T-helper 1 cell treated with Interleukin-12 subunit alpha and Interleukin-12 subunit beta and Interleukin-4 antibody, amounts not matched to agents 30 μg/mL and 1 μg/mL, for 36 hours (primary cell): Measurements from ENCODE around the gene APBB2.
A peak's percentile ranks its signal among the peaks of the same experiment; 100 is the strongest.

Experiments
- H3K27ac Mint-ChIP-seq: one replicate; pipeline ENCODE4 v1.8.0; 2021; ENCODE audit warnings: mild to moderate bottlenecking, mixed read lengths
- H3K27me3 Mint-ChIP-seq: one replicate; pipeline ENCODE4 v1.8.0; 2021; ENCODE audit warnings: low read depth, mixed read lengths
- H3K36me3 Mint-ChIP-seq: one replicate; pipeline ENCODE4 v1.8.0; 2021; ENCODE audit warnings: low read depth, mixed read lengths
- H3K4me1 Mint-ChIP-seq: one replicate; pipeline ENCODE4 v1.8.0; 2021; ENCODE audit warnings: low read depth, mixed read lengths
- H3K4me3 Mint-ChIP-seq: one replicate; pipeline ENCODE4 v1.8.0; 2021; ENCODE audit warnings: mild to moderate bottlenecking, moderate library complexity, mixed read lengths
- H3K9me3 Mint-ChIP-seq: one replicate; pipeline ENCODE4 v1.8.0; 2021; ENCODE audit warnings: mixed read lengths

APBB2 gene

GRCh38 chr4:40763228-40763716 is 451.1 kb downstream of the APBB2 start:
- H3K36me3 Mint-ChIP-seq: no peaks in the 10 kb centered on the region
- H3K4me1 Mint-ChIP-seq: peaks cover 16% of the 10 kb centered on the region
- peak overlapping the region; percentile 70 for H3K27ac Mint-ChIP-seq
- peak overlapping the region; percentile 46 for H3K4me3 Mint-ChIP-seq
- peaks cover 8% of the 10 kb centered on the region for H3K27me3 Mint-ChIP-seq
- H3K9me3 Mint-ChIP-seq: no peaks in the 10 kb centered on the region
